Cardiac fibroblast (primary cell): Measurements from ENCODE around the gene MSLN.
A peak's percentile ranks its signal among the peaks of the same experiment; 100 is the strongest.

Source experiments
- DNase-seq, 2 donors: peaks; one replicate each; pipeline versions ENCODE4 v3.0.0 to v3.0.0-alpha.2; 2010; ENCODE audit warnings: low read depth in 2 of 2
- H3K4me3 ChIP-seq, 2 donors: replicated peaks in 1 of 2; 1 replicate in 1 of 2; 2 replicates in 1 of 2; pipeline ENCODE4 v1.5.1; 2011; ENCODE audit warnings: low read depth in 2 of 2, low read length in 2 of 2, mild to moderate bottlenecking in 2 of 2, moderate library complexity in 1 of 2
- TF ChIP-seq, protein P1 (sequence below): IDR thresholded peaks from one replicate; pipeline ENCODE4 v1.5.1; 2011; ENCODE audit warnings: low read depth, mild to moderate bottlenecking, low read length, inconsistent platforms

MSLN gene

GRCh38 chr16:724188-725040 is 36.1 kb upstream of the MSLN start:
- no peak for DNase-seq
- TF ChIP-seq, protein P1, sequence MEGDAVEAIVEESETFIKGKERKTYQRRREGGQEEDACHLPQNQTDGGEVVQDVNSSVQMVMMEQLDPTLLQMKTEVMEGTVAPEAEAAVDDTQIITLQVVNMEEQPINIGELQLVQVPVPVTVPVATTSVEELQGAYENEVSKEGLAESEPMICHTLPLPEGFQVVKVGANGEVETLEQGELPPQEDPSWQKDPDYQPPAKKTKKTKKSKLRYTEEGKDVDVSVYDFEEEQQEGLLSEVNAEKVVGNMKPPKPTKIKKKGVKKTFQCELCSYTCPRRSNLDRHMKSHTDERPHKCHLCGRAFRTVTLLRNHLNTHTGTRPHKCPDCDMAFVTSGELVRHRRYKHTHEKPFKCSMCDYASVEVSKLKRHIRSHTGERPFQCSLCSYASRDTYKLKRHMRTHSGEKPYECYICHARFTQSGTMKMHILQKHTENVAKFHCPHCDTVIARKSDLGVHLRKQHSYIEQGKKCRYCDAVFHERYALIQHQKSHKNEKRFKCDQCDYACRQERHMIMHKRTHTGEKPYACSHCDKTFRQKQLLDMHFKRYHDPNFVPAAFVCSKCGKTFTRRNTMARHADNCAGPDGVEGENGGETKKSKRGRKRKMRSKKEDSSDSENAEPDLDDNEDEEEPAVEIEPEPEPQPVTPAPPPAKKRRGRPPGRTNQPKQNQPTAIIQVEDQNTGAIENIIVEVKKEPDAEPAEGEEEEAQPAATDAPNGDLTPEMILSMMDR, result no peak

DNA sequence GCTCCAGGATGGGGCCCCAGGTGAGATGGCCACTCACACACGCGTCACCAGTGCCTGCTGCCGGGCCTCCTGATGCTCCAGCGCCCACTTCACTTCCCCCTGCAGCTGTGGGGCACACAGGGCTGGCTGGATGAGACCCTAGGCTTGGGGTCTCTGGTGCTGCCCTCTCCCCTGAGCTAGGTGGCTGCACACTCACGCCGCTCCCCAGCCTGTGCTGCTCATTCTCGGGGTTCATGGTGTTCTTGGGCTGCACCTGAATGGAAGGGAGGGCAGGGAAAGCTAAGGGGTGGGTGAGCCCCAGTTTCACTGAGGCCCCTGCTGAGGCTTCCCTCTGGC is 35.5 kb upstream of the MSLN start:
- DNase-seq, result no peak
- no peak overlapping the region for H3K4me3 ChIP-seq
- TF ChIP-seq, protein P1, result no peak

More at GRCh38 chr16:724188-725040, 36.1 kb upstream of the MSLN start:
- no peak overlapping the region for H3K4me3 ChIP-seq

DNA sequence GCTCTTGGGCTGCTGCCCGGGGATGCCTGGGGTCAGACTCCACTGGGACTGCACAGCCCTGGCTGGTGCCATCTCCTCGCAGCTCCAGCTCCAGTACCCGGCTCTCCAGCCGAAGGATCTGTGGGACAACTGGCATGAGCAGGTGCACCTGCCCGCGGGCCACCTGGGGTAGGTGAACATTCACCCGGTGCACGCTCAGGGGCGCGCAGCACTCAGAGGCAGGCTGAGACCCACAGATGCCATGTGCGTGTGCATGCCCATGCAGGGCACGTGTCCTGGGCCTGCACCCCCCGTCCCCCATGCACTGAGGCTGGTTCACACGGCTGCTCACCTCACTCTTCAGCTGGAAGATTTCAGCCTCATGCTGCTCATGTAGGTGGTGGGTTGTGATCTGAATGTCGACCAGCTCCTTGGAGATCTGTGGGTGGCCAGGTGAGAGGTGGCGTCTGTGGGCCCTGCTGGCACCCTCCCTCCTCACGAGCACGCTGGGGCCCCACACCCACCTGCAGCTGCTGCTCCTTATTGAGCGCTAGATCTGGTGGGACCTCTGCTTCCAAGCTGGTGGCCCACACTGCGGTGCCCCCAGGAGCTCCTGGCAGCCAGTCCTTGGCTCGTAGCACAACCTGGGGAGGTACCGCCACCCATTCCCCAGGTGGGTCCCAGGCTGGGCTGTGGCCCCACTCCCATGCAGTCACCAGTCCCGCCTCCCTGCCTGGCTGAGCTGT is 34.9 kb upstream of the MSLN start:
- no peak overlapping the region for H3K4me3 ChIP-seq
- TF ChIP-seq, protein P1, result no peak
- no peak for DNase-seq

GRCh38 chr16:726188-726437 is 34.4 kb upstream of the MSLN start:
- DNase-seq, result no peak
- no peak overlapping the region for H3K4me3 ChIP-seq
- TF ChIP-seq, protein P1, result no peak

- peak within 1 kb of the TSS; percentile 63 to 81 for H3K4me3 ChIP-seq
- DNase-seq, result peak in 1 of 2 donors; percentile 63
- TF ChIP-seq, protein P1, result no peak
These were observed 33.9 kb upstream of the MSLN start, which contains the start of the genes CCDC78 and HAGHL for GRCh38 chr16:726438-727290. Gene CCDC78, minus strand, starts transcription at chr16:726443. Its CDS starts 76 bp downstream, at chr16:726367. Gene HAGHL, plus strand, starts transcription at chr16:727106. Its CDS starts 404 bp downstream, at chr16:727510.

- TF ChIP-seq, protein P1, result no peak
- H3K4me3 ChIP-seq, result peak overlapping the region; percentile 63 to 81
- DNase-seq, result no peak
These were observed 33.1 kb upstream of the MSLN start for GRCh38 chr16:727291-727977.
